Trophoblast cell (in vitro differentiated cells and primary cell): ENCODE measurements around the gene ITPR1.

ENCODE experiments used
- DNase-seq, 2 donors: peaks; one replicate each; pipeline ENCODE4 v3.0.0-alpha.2; 2016
- H2AFZ ChIP-seq: 2 replicates; pipeline ENCODE4 v1.6.1; 2013; ENCODE audit warnings: low read length, moderate library complexity, mild to moderate bottlenecking; ENCODE audit not compliant: insufficient read depth, poor library complexity
- H2AK5ac ChIP-seq: 2 replicates; pipeline ENCODE4 v1.6.1; 2013; ENCODE audit warnings: mild to moderate bottlenecking, low read length
- H2BK120ac ChIP-seq: 2 replicates; pipeline ENCODE4 v1.6.1; 2013; ENCODE audit warnings: low read length, mild to moderate bottlenecking, moderate library complexity; ENCODE audit not compliant: insufficient read depth, poor library complexity
- H2BK12ac ChIP-seq: 2 replicates; pipeline ENCODE4 v1.6.1; 2013; ENCODE audit warnings: mild to moderate bottlenecking, low read length, moderate library complexity
- H2BK5ac ChIP-seq: 2 replicates; pipeline ENCODE4 v1.6.1; 2013; ENCODE audit warnings: low read length, low read depth, moderate library complexity, mild to moderate bottlenecking; ENCODE audit not compliant: poor library complexity
- H3K14ac ChIP-seq: 2 replicates; pipeline ENCODE4 v1.6.1; 2013; ENCODE audit warnings: mild to moderate bottlenecking, low read length
- H3K18ac ChIP-seq: 2 replicates; pipeline ENCODE4 v1.6.1; 2013; ENCODE audit warnings: mild to moderate bottlenecking, low read length
- H3K23ac ChIP-seq: 2 replicates; pipeline ENCODE4 v1.6.1; 2013; ENCODE audit warnings: low read length
- H3K27ac ChIP-seq: 2 replicates; pipeline ENCODE4 v1.5.1; 2013; ENCODE audit warnings: low read depth, mild to moderate bottlenecking, inconsistent platforms, low read length, moderate library complexity
- H3K27me3 ChIP-seq: 2 replicates; pipeline ENCODE4 v1.6.1; 2013; ENCODE audit warnings: inconsistent platforms, mild to moderate bottlenecking, low read length, moderate library complexity; ENCODE audit not compliant: insufficient read depth
- H3K36me3 ChIP-seq, 2 experiments: 1 replicate in 1 of 2; 2 replicates in 1 of 2; pipeline ENCODE4 v1.6.1; 2013; ENCODE audit warnings: low read length in 2 of 2, mild to moderate bottlenecking in 2 of 2, moderate library complexity in 1 of 2; ENCODE audit not compliant: insufficient read depth in 2 of 2, control insufficient read depth in 1 of 2
- H3K4ac ChIP-seq: 2 replicates; pipeline ENCODE4 v1.6.1; 2013; ENCODE audit warnings: low read depth, mild to moderate bottlenecking, low read length, moderate library complexity
- H3K4me1 ChIP-seq, 2 experiments: 1 replicate in 1 of 2; 2 replicates in 1 of 2; pipeline ENCODE4 v1.6.1; 2013; ENCODE audit warnings: low read length in 2 of 2, mild to moderate bottlenecking in 2 of 2, moderate library complexity in 1 of 2; ENCODE audit not compliant: insufficient read depth in 2 of 2, control insufficient read depth in 1 of 2
- H3K4me2 ChIP-seq: 2 replicates; pipeline ENCODE4 v1.6.1; 2013; ENCODE audit warnings: inconsistent platforms, mild to moderate bottlenecking, low read length, moderate library complexity
- H3K4me3 ChIP-seq: 2 replicates; pipeline ENCODE4 v1.5.1; 2013; ENCODE audit warnings: mild to moderate bottlenecking, low read depth, low read length, inconsistent platforms
- H3K79me1 ChIP-seq: one replicate; pipeline ENCODE4 v1.6.1; 2013; ENCODE audit warnings: low read length
- H3K79me2 ChIP-seq: 2 replicates; pipeline ENCODE4 v1.6.1; 2013; ENCODE audit warnings: low read length, mild to moderate bottlenecking; ENCODE audit not compliant: control insufficient read depth, insufficient read depth, poor library complexity
- H3K9ac ChIP-seq: 2 replicates; pipeline ENCODE4 v1.6.1; 2013; ENCODE audit warnings: mild to moderate bottlenecking, low read length
- H3K9me3 ChIP-seq: 2 replicates; pipeline ENCODE4 v1.6.1; 2013; ENCODE audit warnings: low read depth, mild to moderate bottlenecking, control low read depth, inconsistent platforms, low read length; ENCODE audit not compliant: insufficient read depth
- H4K12ac ChIP-seq: 2 replicates; pipeline ENCODE4 v1.6.1; 2013; ENCODE audit warnings: low read depth, mild to moderate bottlenecking, low read length, moderate library complexity
- H4K8ac ChIP-seq: 2 replicates; pipeline ENCODE4 v1.6.1; 2013; ENCODE audit warnings: low read depth, mild to moderate bottlenecking, low read length, moderate library complexity
- H4K91ac ChIP-seq: one replicate; pipeline ENCODE4 v1.6.1; 2013; ENCODE audit warnings: low read depth, mild to moderate bottlenecking, low read length, moderate library complexity
- WGBS: extraction: QIAGEN DNeasy Blood & Tissue Kit; methylation state at CpG from one replicate; pipeline ENCODE4 v1.1.7; 2013; ENCODE audit warnings: missing lambda C conversion rate; ENCODE audit not compliant: insufficient read length, insufficient coverage; ENCODE audit errors: extremely low coverage; 5-methylcytosine and 5-hydroxymethylcytosine counted together

Gene ITPR1

GRCh38 chr3:4517093-4517492 lies 23.9 kb downstream of the ITPR1 start:
- H3K36me3 ChIP-seq, result no peaks in the 10 kb centered on the region
- no peak overlapping the region for H2AK5ac ChIP-seq
- no peak overlapping the region for H4K8ac ChIP-seq
- no peak overlapping the region for H2BK12ac ChIP-seq
- no peak overlapping the region for H3K18ac ChIP-seq
- no peak overlapping the region for H3K23ac ChIP-seq
- H3K14ac ChIP-seq, result no peak overlapping the region
- no peaks in the 10 kb centered on the region for H3K79me1 ChIP-seq
- WGBS, result no CpG with 5 or more reads among the region's 5 CpGs
- H4K12ac ChIP-seq, result no peak overlapping the region
- H3K27ac ChIP-seq, result no peak overlapping the region
- no peak overlapping the region for H2AFZ ChIP-seq
- H3K4ac ChIP-seq, result no peak overlapping the region
- H2BK5ac ChIP-seq, result no peak overlapping the region
- H3K79me2 ChIP-seq, result no peaks in the 10 kb centered on the region
- no peaks in the 10 kb centered on the region for H3K27me3 ChIP-seq
- no peaks in the 10 kb centered on the region for H3K9me3 ChIP-seq
- H3K9ac ChIP-seq, result no peak overlapping the region
- H3K4me2 ChIP-seq, result no peak overlapping the region
- no peak overlapping the region for H3K4me3 ChIP-seq
- H4K91ac ChIP-seq, result no peak overlapping the region
- H3K4me1 ChIP-seq, result no peaks in the 10 kb centered on the region
- no peak overlapping the region for H2BK120ac ChIP-seq
- no peak for DNase-seq

GRCh38 chr3:4517643-4518311 lies 24.6 kb downstream of the ITPR1 start:
- WGBS, result no CpG with 5 or more reads among the region's 3 CpGs
- H3K27me3 ChIP-seq, result no peaks in the 10 kb centered on the region
- H3K23ac ChIP-seq, result no peak overlapping the region

DNA sequence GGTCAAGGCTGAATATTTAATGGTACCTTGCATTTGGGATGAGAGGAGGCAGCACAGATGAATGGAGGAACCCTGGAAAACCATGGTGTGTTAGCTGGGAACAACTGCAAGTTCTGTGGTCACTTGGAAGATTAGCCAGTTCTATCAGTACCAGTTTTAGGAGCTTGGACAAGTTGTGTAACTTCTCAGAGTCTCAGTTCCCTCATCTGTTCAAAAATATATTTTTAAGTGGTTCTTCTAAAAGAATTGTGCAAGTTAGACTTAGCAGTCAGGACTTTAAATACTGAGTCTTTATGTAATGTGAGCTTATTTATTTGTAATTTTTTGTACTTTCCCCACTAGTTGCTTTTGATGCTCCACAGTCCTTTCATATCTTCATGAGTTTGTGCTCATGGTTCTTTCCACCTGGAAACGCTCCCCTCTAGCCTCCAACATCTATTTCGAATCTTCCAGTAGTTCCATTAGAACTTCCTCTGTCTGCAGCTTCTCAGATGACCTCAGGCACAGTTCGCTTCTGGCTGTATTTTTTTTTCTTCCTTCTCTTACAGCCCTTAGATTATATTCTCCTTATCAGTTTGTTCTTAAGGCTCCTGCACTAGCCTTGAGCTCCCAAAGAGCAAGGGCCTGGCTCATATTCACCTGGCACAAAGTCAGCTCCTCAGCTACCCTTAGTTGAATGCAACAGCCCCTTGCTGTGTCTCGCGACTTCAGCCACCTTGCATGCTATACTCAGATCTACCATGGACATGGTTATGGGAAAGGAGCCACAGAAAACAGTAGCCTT lies 27.1 kb downstream of the ITPR1 start:
- no peak overlapping the region for H4K91ac ChIP-seq
- H2AK5ac ChIP-seq, result no peak overlapping the region
- no peak overlapping the region for H2BK5ac ChIP-seq
- H3K4me3 ChIP-seq, result no peak overlapping the region
- H3K27ac ChIP-seq, result no peak overlapping the region
- H3K36me3 ChIP-seq, result no peaks in the 10 kb centered on the region
- H3K4me2 ChIP-seq, result no peak overlapping the region
- no peak overlapping the region for H4K8ac ChIP-seq
- no peak overlapping the region for H3K9ac ChIP-seq
- no peak overlapping the region for H3K14ac ChIP-seq
- no peak overlapping the region for H2AFZ ChIP-seq
- H3K23ac ChIP-seq, result no peak overlapping the region
- H3K4ac ChIP-seq, result no peak overlapping the region
- no peak for DNase-seq
- WGBS, result no CpG with 5 or more reads among the region's 5 CpGs
- no peak overlapping the region for H3K18ac ChIP-seq
- no peaks in the 10 kb centered on the region for H3K79me2 ChIP-seq
- no peaks in the 10 kb centered on the region for H3K9me3 ChIP-seq
- H3K4me1 ChIP-seq, result no peaks in the 10 kb centered on the region
- no peaks in the 10 kb centered on the region for H3K79me1 ChIP-seq
- no peak overlapping the region for H2BK12ac ChIP-seq
- no peak overlapping the region for H2BK120ac ChIP-seq
- no peaks in the 10 kb centered on the region for H3K27me3 ChIP-seq
- no peak overlapping the region for H4K12ac ChIP-seq

More at GRCh38 chr3:4517643-4518311, 24.6 kb downstream of the ITPR1 start:
- Histone ChIP-seq H3K27ac (no peak overlapping the region), H2AFZ (no peak overlapping the region), H3K4me3 (no peak overlapping the region), H4K8ac (no peak overlapping the region), H3K9me3 (no peaks in the 10 kb centered on the region), H3K79me2 (no peaks in the 10 kb centered on the region), H3K18ac (no peak overlapping the region), H3K4me2 (no peak overlapping the region), H2BK5ac (no peak overlapping the region), H4K91ac (no peak overlapping the region), H4K12ac (no peak overlapping the region), H3K9ac (no peak overlapping the region), H3K14ac (no peak overlapping the region), H2BK12ac (no peak overlapping the region), H3K79me1 (no peaks in the 10 kb centered on the region), H2AK5ac (no peak overlapping the region), H3K4me1 (no peaks in the 10 kb centered on the region), H3K4ac (no peak overlapping the region), H2BK120ac (no peak overlapping the region), H3K36me3 (no peaks in the 10 kb centered on the region)
- DNase-seq, result no peak

GRCh38 chr3:4522947-4523346 lies 29.8 kb downstream of the ITPR1 start:
- Histone ChIP-seq H3K4me1 (no peaks in the 10 kb centered on the region), H3K9ac (no peak overlapping the region), H3K27ac (no peak overlapping the region), H2BK5ac (no peak overlapping the region), H3K18ac (no peak overlapping the region), H3K9me3 (no peaks in the 10 kb centered on the region), H2BK12ac (no peak overlapping the region), H3K14ac (no peak overlapping the region), H3K4me2 (no peak overlapping the region), H3K79me1 (no peaks in the 10 kb centered on the region), H2AFZ (no peak overlapping the region), H3K27me3 (no peaks in the 10 kb centered on the region), H2AK5ac (no peak overlapping the region), H4K8ac (no peak overlapping the region), H3K4ac (no peak overlapping the region), H3K36me3 (no peaks in the 10 kb centered on the region), H4K91ac (no peak overlapping the region), H2BK120ac (no peak overlapping the region), H3K23ac (no peak overlapping the region), H4K12ac (no peak overlapping the region), H3K4me3 (no peak overlapping the region), H3K79me2 (no peaks in the 10 kb centered on the region)
- WGBS, result no CpG with 5 or more reads among the region's 7 CpGs
- no peak for DNase-seq
